Measurements from ENCODE around the gene METTL13.

METTL13 gene

GRCh38 chr1:171841050-171841910, 59.8 kb downstream of the METTL13 start, which contains the start of gene DNM3 (continued):
- TF ChIP-seq ZNF341 (tag by site-specific recombination; IDR thresholded peaks at IDR 0.05; ENCODE audit: low read depth) = no peak
- TF ChIP-seq YY1 (tag by site-specific recombination; IDR thresholded peaks at IDR 0.05) = no peak
- TF ChIP-seq GFI1B (tag by site-specific recombination; IDR thresholded peaks at IDR 0.05) = no peak
- TF ChIP-seq INSM2 (tag by site-specific recombination; IDR thresholded peaks at IDR 0.05) = peak; percentile 11; the same call in 1 of the 2 replicates
- TF ChIP-seq ZSCAN30 (tag by site-specific recombination; IDR thresholded peaks at IDR 0.05) = peak; percentile 55; the same call in 1 of the 2 replicates
- no peak for TF ChIP-seq ZNF302 (tag by site-specific recombination; IDR thresholded peaks at IDR 0.05; ENCODE audit: low read depth)
- peak; percentile 100 for TF ChIP-seq ZNF121 (tag by site-specific recombination; IDR thresholded peaks at IDR 0.05)
- no peak for TF ChIP-seq ZNF112 (tag by site-specific recombination; IDR thresholded peaks at IDR 0.05)
- TF ChIP-seq ZNF37A (tag by site-specific recombination; IDR thresholded peaks at IDR 0.05) = no peak
- no peak for TF ChIP-seq ZNF660 (tag by site-specific recombination; IDR thresholded peaks at IDR 0.05)
- no peak for TF ChIP-seq ZNF664 (tag by site-specific recombination; IDR thresholded peaks at IDR 0.05)
- peak; percentile 28; the same call in 1 of the 2 replicates for TF ChIP-seq SP2 (tag by site-specific recombination; IDR thresholded peaks at IDR 0.05)
- TF ChIP-seq GLIS1 (tag by site-specific recombination; IDR thresholded peaks at IDR 0.05) = peak; percentile 49
- TF ChIP-seq REST (tag by site-specific recombination; IDR thresholded peaks at IDR 0.05) = peak; percentile 13; the same call in 1 of the 2 replicates
- TF ChIP-seq ZNF558 (tag by site-specific recombination; IDR thresholded peaks at IDR 0.05) = no peak
- no peak for TF ChIP-seq HOXD13 (CRISPR knock-in tag; IDR thresholded peaks at IDR 0.05; ENCODE audit: borderline replicate concordance)
- no peak for TF ChIP-seq GLIS2 (tag by site-specific recombination; IDR thresholded peaks at IDR 0.05)
- no peak for TF ChIP-seq ZBTB21 (tag by site-specific recombination; IDR thresholded peaks at IDR 0.05)
- TF ChIP-seq ZNF580 (tag by site-specific recombination; IDR thresholded peaks at IDR 0.05) = no peak
- peak; percentile 58 for TF ChIP-seq ZFHX2 (tag by site-specific recombination; conservative IDR thresholded peaks at IDR 0.05)
- TF ChIP-seq PRDM6 (tag by site-specific recombination; IDR thresholded peaks at IDR 0.05) = no peak
- no peak for TF ChIP-seq GLI4 (tag by site-specific recombination; IDR thresholded peaks at IDR 0.05)
- peak; percentile 79 for TF ChIP-seq ZBTB48 (tag by site-specific recombination; IDR thresholded peaks at IDR 0.05)
- no peak for TF ChIP-seq ZSCAN16 (tag by site-specific recombination; IDR thresholded peaks at IDR 0.05)
- TF ChIP-seq ZBTB10 (tag by site-specific recombination; IDR thresholded peaks at IDR 0.05) = 0 out of 2 replicates have a peak, but pooled peaks have one; percentile 42
- peak; percentile 71 for TF ChIP-seq ZNF501 (tag by site-specific recombination; IDR thresholded peaks at IDR 0.05)
- TF ChIP-seq PRDM10 (tag by site-specific recombination; IDR thresholded peaks at IDR 0.05) = no peak

All from HEK293 (cell line).